ENCODE data around the gene ANKRD7.
"Not testable (repeated sequence)": the region's sequence is repeated elsewhere in the genome, so short reads cannot be mapped to it uniquely, and the experiment has no call there.

ANKRD7 gene

DNA sequence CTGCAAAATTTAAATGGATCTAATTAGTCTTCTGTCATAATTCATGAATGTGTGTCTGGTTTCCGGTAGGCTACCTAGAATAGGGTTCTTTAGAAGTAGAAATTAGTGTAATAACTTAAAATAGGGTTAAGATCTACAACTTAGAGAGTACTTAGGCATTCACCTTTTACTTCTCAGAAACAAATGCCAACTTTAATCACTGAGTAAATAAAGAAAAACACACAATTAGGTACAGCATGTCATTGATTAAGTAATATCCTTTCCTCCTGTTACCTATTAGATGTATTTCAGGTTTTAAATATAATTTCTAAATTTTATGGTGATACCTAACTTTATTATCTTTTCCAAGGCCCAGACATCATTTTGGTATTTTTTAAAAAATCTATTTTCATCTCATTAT lies 9.3 kb downstream of the ANKRD7 start:
- no peak for DNase-seq (ENCODE audit: low read depth in 2 of 2)

DNA sequence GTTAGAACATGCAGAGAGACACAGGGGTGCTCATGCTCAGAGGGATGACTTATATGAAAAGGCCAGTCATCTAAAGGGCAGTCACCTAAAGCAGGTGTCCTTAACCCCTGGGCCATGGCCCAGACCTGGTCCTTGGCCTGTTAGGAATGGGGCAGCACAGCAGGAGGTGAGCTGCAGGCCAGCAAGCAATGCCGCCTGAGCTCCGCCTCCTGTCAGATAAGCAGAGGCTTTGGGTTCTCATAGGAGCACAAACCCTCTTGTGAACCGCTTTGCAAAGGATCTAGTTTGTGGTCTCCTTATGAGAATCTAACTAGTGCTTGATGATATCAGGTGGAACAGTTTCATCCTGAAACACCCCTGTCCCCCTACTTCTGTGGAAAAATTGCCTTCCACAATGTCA lies 14.5 kb downstream of the ANKRD7 start:
- no peak for DNase-seq (ENCODE audit: low read depth in 2 of 2)

DNA sequence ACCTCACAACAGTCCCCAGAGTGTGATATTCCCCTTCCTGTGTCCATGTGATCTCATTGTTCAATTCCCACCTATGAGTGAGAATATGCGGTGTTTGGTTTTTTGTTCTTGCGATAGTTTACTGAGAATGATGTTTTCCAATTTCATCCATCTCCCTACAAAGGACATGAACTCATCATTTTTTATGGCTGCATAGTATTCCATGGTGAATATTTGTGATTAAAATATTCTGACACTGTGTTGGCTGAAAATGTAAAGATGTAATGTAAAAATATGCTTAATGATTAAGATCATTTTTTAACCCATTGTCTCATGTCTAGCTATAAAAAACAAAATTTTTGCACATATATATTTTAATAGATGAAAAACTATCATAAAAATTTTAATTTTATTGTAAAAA lies 15.8 kb downstream of the ANKRD7 start:
- not testable (repeated sequence) for DNase-seq (ENCODE audit: low read depth in 2 of 2)

DNA sequence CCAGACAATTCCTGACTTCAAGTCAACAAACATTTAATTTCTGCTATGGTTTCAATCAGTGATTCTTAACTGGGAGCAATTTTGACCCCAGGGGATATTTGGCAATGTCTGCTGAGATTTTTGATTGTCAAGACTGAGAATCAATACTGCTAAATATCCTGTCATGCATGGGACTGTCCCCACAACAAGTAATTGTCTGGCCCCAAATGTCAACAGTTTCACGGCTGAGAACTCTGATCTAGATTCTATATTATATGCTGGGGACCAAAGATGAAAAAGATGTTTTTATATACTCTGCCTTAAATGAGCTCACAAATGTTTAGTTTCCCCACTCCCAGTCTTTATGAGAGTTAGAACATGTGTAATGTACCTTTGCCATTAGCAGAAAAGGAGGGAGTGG lies 19.2 kb downstream of the ANKRD7 start:
- DNase-seq (ENCODE audit: low read depth in 2 of 2) = no peak

DNA sequence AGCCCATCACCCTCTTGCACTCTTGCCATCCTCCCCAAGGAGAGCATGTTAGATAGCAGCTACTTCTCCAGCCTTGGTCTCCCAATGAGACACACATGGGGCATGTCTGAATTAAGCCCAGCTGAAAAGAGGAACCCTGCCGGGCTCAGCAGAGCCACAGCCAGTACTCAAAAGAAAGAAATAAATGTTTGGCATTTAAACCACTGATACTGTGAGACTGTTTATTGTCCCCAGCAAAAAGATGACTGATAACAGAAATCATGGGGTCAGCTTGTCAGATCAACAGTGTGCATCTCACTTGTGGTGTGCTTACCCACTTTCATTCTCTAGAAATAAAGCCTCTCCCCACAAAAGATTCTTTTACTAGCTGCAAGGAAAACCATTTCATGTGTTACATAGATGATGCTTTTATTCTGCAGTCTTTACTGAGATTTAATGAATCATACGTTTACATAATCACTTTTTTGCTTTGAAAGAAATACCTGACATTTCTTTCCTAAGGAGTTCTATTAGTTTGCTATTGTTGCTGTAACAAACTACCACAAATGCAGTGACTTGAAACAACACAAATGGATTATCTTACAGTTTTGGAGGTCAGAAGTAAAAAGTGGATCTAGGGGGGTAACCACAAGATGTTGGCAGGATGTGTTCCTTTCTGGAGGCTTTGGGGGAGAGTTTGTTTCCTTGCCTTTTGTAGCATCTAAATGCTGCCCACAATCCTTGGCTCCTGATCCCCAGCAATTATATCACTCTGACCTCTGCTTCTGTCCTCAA lies 20.9 kb downstream of the ANKRD7 start:
- no peak for DNase-seq (ENCODE audit: low read depth in 2 of 2)

DNA sequence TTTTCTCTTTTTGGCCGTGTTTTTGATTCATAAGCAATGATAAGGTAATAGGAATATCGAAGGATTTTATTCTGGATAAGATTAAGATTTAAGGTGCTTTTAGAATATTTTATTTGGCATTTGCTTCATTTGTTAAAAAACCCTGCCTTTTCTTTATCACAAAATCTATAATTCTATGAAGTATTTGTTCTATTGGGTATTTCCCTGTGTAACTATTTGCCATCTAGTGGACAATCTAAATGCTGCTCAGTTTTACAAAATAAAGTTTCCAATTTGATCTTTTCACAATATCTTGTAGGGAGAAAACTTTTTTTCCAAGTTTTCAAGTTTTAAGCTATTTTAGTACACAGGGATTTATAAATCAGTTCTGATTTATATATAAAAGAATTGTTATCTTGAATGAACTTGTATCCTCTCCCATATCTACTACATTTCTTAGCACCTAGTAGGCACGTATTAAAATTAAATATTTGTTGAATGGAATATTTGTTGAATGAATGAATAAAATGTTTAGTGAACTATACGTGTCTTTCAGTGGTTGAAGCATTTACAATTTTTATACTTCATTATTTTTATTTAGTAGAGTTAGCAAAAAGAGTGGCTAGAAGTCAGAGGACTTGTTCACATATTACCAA lies 26.5 kb downstream of the ANKRD7 start:
- no peak for DNase-seq (ENCODE audit: low read depth in 2 of 2)

DNA sequence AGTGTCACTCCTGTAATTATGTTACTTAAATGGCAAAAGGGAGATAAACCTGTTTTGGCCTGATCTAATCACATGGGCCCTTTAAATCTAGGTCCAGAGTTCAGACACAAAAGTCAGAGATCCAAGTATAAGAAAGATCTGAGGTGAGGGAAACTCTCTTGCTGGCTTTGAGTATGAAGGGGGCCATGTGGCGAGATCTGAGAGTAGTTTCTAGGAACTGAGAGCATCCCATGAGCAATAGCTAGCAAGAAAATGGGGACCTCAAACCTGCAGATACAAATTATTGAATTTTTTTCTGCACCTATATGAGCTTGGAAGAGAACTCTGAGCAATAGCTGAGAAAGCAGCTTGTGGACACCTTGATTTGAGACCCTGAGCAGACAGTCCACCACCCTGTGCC lies 27.6 kb downstream of the ANKRD7 start:
- no peak for DNase-seq (ENCODE audit: low read depth in 2 of 2)

DNA sequence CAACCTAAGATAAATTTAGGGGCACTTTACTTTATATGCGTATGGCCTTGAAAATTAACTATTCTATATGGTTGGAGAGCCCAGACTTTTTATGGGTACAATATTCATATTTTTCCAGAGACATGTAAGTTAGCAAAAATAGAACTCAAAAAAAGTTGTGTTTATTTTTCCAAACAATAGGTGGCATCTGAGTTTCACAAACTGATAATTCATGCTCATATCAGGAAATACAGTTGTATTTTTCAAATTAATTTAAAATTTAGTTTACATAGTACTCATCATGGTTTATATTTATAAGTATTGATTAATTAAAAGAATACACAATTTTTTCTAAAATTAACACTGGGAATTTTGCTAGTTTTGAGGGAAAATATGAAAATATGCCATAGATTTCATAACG lies 34.6 kb downstream of the ANKRD7 start:
- DNase-seq (ENCODE audit: low read depth in 2 of 2) = no peak

DNA sequence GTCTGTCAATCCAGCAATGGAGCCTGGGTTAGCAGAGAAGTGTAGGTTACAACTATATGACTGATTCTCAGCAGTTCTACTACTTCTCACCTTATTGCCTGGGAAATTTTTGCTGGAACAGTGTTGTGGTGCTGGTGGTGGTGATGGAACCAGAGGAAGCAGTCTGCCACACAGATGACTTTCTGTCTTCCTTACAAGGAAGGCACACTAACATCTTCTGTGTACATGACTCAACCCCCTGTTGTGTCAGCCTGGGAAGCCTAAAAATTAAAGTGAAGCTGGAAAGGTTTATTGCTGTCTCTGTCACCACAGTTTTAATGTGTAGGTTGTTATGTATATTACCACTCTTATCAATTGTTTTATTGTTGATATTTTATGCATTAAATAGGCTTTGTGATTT lies 40.3 kb downstream of the ANKRD7 start:
- DNase-seq (ENCODE audit: low read depth in 2 of 2) = no peak

DNA sequence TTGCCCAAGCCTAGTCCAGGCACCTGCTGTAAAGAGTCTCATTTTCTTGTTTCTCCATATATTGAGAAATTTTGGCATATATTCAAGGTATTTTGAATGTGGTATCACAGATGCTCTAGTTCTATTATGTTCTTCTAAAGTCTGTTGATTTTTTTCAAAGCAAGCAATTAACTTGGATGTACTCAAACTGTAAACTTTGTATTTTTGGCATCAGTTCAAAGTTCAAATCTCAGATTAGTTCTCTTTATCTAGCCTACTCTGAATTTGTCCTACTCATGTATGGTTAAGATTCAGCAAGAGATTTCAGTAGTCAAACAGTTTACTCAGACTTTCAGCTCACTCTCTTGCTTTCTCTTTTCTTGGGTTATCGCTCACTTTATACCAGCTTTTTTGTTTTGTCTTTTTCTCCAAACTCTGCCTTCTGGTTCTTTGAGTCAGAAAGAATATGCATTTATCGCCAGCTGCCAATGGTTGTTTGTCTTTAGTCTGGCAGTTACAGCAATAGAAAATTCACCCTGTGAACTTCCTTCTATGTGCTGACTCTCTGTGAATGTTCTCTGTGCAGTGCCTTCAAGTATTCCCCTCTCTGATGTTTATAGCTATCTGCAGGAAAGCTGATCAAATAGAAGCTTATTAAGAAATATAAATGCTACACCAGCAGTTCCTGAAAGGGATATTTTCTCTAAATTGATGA lies 56.0 kb downstream of the ANKRD7 start:
- no peak for DNase-seq (ENCODE audit: low read depth in 2 of 2)

DNA sequence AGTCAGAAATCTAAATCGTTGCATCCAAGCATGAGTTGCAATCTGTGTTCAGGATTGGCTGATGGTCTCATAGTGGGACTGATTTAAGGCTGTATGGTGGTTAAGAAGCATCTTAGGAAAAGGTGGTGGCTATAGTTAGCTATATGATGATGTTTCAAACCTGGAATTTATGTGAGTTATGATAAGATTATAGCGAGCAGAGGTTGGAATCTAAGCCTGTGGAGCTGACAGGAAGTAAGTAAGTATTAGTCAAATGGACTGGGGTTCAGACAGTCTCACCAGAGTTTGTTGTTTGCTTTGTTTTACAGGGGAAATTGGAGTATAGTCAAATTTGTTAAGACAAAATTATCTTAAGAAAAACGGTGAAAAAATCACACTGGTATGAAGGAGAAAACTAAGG lies 56.7 kb downstream of the ANKRD7 start:
- no peak for DNase-seq (ENCODE audit: low read depth in 2 of 2)

DNA sequence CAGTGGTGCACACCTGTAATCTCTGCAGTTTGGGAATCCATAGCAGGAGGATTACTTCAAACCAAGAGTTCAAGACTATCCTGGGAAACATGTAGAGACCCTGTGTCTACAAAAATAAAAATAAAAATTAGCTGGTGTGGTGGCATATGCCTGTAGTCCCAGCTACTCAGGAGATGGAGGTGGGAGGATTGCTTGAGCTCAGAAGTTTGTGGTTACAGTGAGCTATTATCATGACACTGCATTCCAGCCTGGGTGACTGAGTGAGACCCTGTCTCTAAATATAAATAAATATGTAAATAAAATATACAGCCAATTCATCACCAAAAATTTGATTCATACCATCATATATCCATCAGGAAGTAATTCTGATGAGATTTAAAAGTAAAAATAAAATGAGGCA lies 60.9 kb downstream of the ANKRD7 start:
- no peak for DNase-seq (ENCODE audit: low read depth in 2 of 2)

DNA sequence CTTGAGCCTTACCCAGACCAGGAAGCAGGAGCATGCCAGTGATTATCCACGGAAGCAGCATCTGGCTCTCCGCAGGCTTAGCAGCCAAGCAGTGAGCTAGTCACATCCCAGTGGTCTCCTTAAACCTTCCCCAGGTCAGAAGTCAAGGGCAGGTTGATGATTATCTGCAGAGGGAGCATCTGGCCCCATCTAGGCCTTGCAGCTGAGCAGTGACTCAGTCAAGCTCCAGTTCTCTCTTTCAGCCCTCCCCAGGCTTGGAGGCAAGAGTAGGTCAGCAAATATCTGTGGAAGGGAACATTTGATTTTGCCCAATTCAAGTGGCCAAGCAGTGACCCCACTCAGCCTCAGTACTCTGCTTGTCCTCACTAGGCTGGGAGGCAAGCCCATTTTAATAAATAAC lies 61.6 kb downstream of the ANKRD7 start:
- DNase-seq (ENCODE audit: low read depth in 2 of 2) = no peak

DNA sequence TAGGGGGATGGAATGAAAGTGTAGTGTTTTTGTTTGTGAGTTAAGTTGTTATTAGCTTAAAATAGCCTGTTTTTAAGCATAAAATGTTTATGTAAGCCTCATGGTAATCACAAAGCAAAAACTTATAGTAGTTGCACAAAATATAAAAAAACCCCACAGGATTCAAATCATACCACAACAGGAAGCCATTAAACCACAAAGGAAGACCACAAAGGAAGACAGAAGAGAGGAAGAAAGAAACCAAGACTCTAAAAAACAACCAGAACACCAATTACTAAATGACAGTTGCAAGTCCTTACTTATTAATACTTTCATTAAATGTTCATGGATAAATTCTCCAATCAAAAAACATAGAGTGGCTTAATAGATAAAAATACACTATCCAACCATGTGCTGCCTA lies 63.6 kb downstream of the ANKRD7 start:
- DNase-seq (ENCODE audit: low read depth in 2 of 2) = no peak

DNA sequence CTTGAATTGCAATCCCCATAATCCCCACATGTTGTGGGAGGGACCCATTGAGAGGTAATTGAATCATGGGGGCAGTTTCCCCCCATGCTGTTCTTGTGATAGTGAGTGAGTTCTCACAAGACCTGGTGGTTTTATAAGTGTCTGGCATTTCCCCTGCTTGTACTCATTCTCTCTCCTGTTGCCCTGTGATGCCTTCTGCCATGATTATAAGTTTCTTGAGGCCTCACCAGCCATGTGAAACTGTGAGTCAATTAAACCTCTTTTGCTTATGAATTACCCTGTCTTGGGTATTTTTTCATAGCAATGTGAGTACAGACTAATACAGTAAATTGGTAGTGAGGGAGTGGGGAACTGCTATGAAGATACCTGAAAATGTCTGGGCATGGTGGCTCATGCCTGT lies 65.0 kb downstream of the ANKRD7 start:
- no peak for DNase-seq (ENCODE audit: low read depth in 2 of 2)
